BJ (cell line): ENCODE measurements around the gene MTCH1. TPM values are rescaled to one million over a fixed set of nuclear protein-coding genes. Genes with fewer than 3 reads are reported as not detected.

Source experiments
- CTCF ChIA-PET: fragments of 350-600 bp; formaldehyde crosslinking; extraction: SDS; loops from one replicate; lab custom pipeline; 2021; ENCODE audit warnings: antibody characterized with exemption, inconsistent platforms; lab: Yijun Ruan, JAX
- POLR2A ChIA-PET: fragments of 300-600 bp; sonication (Branson Sonifier 250); formaldehyde crosslinking; extraction: SDS; loops from one replicate; lab custom pipeline; 2021; ENCODE audit warnings: antibody characterized with exemption; lab: Charles Lee
- DNase-seq: peaks from one replicate; pipeline ENCODE4 v3.0.0-alpha.2; 2011; ENCODE audit warnings: low read depth
- H3K27me3 ChIP-seq: 2 replicates; pipeline ENCODE4 v1.6.0; 2011; ENCODE audit warnings: low read length; ENCODE audit not compliant: control insufficient read depth, insufficient read depth
- H3K36me3 ChIP-seq: 2 replicates; pipeline ENCODE4 v1.5.1; 2011; ENCODE audit warnings: low read length; ENCODE audit not compliant: control insufficient read depth, insufficient read depth
- H3K4me3 ChIP-seq: 2 replicates; pipeline ENCODE4 v1.5.1; 2011; ENCODE audit warnings: low read depth, mild to moderate bottlenecking, control low read depth, low read length
- CTCF ChIP-seq: IDR thresholded peaks from 2 replicates; pipeline ENCODE4 v1.5.1; 2011; ENCODE audit warnings: low read depth, mild to moderate bottlenecking, control low read depth, inconsistent platforms, low read length, moderate library complexity; ENCODE audit not compliant: insufficient read depth
- polyA plus RNA-seq: library from polyadenylated mRNA; depleted of rRNA; stranded (reverse); fragments of >200 nt; gene quantifications from 2 replicates; pipeline ENCODE4 v1.2.3, GENCODE V29; 2011

MTCH1 gene
- polyA plus RNA-seq, 1 experiment, result 207 TPM

GRCh38 chr6:36964908-36965307 is 21.1 kb downstream of the MTCH1 start:
- DNase-seq, result no peak
- POLR2A ChIA-PET, result no interaction called here
- TF ChIP-seq CTCF, result no peak
- H3K4me3 ChIP-seq, result no peak overlapping the region
- CTCF ChIA-PET, result interaction anchor here (1.2 to 2.1 kb wide), 3 partner anchors 8 to 80 kb away, joined by 3 to 5 read pairs (median 4); no protein-coding TSS in a partner anchor
- no peaks in the 10 kb centered on the region for H3K27me3 ChIP-seq
- peaks cover 20% of the 10 kb centered on the region for H3K36me3 ChIP-seq

GRCh38 chr6:36964349-36964748 is 21.6 kb downstream of the MTCH1 start:
- no peak for DNase-seq
- Histone ChIP-seq H3K27me3 (no peaks in the 10 kb centered on the region), H3K36me3 (peaks cover 18% of the 10 kb centered on the region), H3K4me3 (no peak overlapping the region)
- TF ChIP-seq CTCF, result no peak
- POLR2A ChIA-PET, result no interaction called here
- CTCF ChIA-PET, result interaction anchor here (0.9 to 1.6 kb wide), 3 partner anchors 13 to 79 kb away, joined by 3 to 5 read pairs (median 3); partner anchors contain the start of gene MTCH1

- DNase-seq, result no peak
- no peak overlapping the region for H3K4me3 ChIP-seq
- ChIA-PET CTCF (interaction anchor here (0.9 to 1.6 kb wide), 3 partner anchors 14 to 79 kb away, joined by 3 to 5 read pairs (median 3); partner anchors contain the start of gene MTCH1), POLR2A (no interaction called here)
- TF ChIP-seq CTCF, result no peak
- no peaks in the 10 kb centered on the region for H3K27me3 ChIP-seq
- H3K36me3 ChIP-seq, result peaks cover 11% of the 10 kb centered on the region
Observed at GRCh38 chr6:36963451-36964290, 22.3 kb downstream of the MTCH1 start.

- Histone ChIP-seq H3K27me3 (no peaks in the 10 kb centered on the region), H3K4me3 (no peak overlapping the region), H3K36me3 (peaks cover 5% of the 10 kb centered on the region)
- POLR2A ChIA-PET, result no interaction called here
- no peak for DNase-seq
- TF ChIP-seq CTCF, result no peak
- CTCF ChIA-PET, result no interaction called here
Observed at GRCh38 chr6:36962874-36963273, 23.1 kb downstream of the MTCH1 start.
